Naive B cell (primary cell): ENCODE measurements around the gene PIGH. TPM values are rescaled to one million over a fixed set of nuclear protein-coding genes. Genes with fewer than 3 reads are reported as not detected.

Experiments
- ATAC-seq, 2 donors: fragments of 150-1000 bp; cut with Tn5 transposase; 2 replicates each; pipeline ENCODE4 v1.10.0; 2021; ENCODE audit warnings: low read depth in 2 of 2, mild to moderate bottlenecking in 2 of 2, moderate library complexity in 2 of 2
- DNase-seq: peaks from one replicate; pipeline ENCODE4 v3.0.0; 2022
- H3K27ac Mint-ChIP-seq, 6 donors: one replicate each; pipeline ENCODE4 v1.8.0; 2020 to 2022; ENCODE audit warnings: mild to moderate bottlenecking in 6 of 6, mixed read lengths in 6 of 6, moderate library complexity in 5 of 6, inconsistent platforms in 2 of 6
- H3K27me3 Mint-ChIP-seq, 3 donors: one replicate each; pipeline ENCODE4 v1.8.0; 2021 to 2022; ENCODE audit warnings: mixed read lengths in 3 of 3, mild to moderate bottlenecking in 1 of 3
- H3K36me3 Mint-ChIP-seq, 2 donors: one replicate each; pipeline ENCODE4 v1.8.0; 2020 to 2022; ENCODE audit warnings: mixed read lengths in 2 of 2, inconsistent platforms in 1 of 2, mild to moderate bottlenecking in 1 of 2
- H3K4me1 Mint-ChIP-seq, 3 donors: one replicate each; pipeline ENCODE4 v1.8.0; 2020 to 2022; ENCODE audit warnings: mixed read lengths in 3 of 3, inconsistent platforms in 1 of 3, mild to moderate bottlenecking in 1 of 3, moderate library complexity in 1 of 3
- H3K4me3 Mint-ChIP-seq, 8 donors: one replicate each; pipeline ENCODE4 v1.8.0; 2020 to 2022; ENCODE audit warnings: mild to moderate bottlenecking in 8 of 8, mixed read lengths in 8 of 8, moderate library complexity in 8 of 8, inconsistent platforms in 2 of 8
- H3K9me3 Mint-ChIP-seq, 7 donors: one replicate each; pipeline ENCODE4 v1.8.0; 2020 to 2022; ENCODE audit warnings: mixed read lengths in 7 of 7, mild to moderate bottlenecking in 5 of 7, inconsistent platforms in 2 of 7, moderate library complexity in 1 of 7
- polyA plus RNA-seq, 6 donors: library from polyadenylated mRNA; unstranded; fragments of 300-500 nt; fragmentation: Illumina TruSeq; gene quantifications; one replicate each; pipeline ENCODE4 v1.2.3, GENCODE V29; 2021; ENCODE audit warnings: low read depth in 6 of 6

Gene PIGH, protein sequence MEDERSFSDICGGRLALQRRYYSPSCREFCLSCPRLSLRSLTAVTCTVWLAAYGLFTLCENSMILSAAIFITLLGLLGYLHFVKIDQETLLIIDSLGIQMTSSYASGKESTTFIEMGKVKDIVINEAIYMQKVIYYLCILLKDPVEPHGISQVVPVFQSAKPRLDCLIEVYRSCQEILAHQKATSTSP
- 10 to 100 TPM; 26.2 to 48.4 (median 38.6) TPM for polyA plus RNA-seq

DNA sequence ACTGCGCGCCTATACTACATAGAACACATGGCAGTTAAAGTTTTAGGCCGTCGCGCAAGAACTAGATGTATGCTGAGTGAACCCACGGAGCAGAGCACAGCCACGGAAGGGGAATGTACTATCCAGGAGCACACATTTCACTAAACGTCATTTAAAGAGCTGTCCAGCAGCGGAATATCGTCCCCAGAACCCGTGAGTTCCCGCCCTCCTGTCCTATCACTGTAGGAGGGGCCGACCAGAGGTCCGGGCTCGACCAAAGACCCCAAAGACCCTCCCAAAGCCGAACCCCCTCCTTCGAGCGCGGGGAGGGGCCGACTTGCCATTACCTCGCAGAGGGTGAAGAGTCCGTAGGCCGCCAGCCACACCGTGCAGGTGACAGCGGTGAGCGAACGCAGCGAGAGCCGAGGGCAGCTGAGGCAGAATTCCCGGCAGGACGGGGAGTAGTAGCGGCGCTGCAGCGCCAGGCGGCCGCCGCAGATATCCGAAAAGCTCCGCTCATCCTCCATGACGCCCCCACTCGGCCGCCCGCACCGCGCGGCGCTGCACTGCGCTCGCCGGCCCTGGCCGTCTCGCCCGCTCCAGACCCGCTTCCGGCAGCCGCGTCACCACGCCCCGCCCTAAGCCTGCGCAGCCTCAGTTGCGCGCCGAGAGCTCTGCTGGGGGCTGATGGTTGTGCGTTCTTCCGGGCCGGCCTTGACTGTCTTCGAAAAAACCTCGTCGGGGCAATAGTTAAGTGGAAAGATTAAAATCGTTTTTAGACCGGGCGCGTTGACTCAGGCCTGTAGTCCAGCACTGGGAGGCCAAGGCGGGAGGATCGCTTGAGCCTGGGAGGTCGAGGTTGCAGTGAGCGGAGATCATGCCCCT lies at the start of gene PIGH:
TSS of gene PIGH (minus strand) at position 571 of the 864 bp plus-strand sequence. CDS start at position 506, 65 bp downstream.
- ATAC-seq (peak; percentile 85 to 86), DNase-seq (peak; percentile 95)
- no peaks in the 10 kb centered on the region for H3K27me3 Mint-ChIP-seq
- peaks cover 0 to 3% (median 0%) of the 10 kb centered on the region in 7 donors for H3K9me3 Mint-ChIP-seq
- no peaks in the 10 kb centered on the region for H3K36me3 Mint-ChIP-seq
- peak within 1 kb of the TSS; percentile 93 to 99 (median 98) for H3K27ac Mint-ChIP-seq
- H3K4me1 Mint-ChIP-seq = peaks cover 40 to 68% (median 66%) of the 10 kb centered on the region in 3 donors
- peak within 1 kb of the TSS; percentile 95 to 98 (median 96) for H3K4me3 Mint-ChIP-seq

DNA sequence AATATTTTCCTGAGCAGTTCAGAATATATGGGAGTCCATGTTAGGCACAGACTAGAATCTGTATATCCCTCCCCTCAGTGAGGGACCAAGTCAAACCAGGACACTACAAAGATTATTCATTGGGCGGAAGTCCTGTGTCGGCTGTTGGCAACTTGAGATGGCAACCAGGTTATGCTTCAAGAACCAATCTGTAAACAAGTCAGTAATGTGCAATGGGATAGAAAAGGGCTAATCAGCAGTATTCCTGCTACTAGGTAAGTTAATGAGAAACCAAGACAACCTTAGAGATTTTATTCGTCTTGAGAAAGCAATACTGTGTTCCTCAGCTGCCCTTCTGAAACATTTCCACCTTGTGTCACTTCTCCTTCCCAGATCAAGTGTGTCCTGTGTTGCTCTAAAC lies 46.1 kb upstream of the PIGH start:
- DNase-seq = no peak
- Mint-ChIP-seq H3K9me3 (no peaks in the 10 kb centered on the region), H3K27ac (peak overlapping the region in 2 of 6 donors; percentile 12 to 82), H3K27me3 (no peaks in the 10 kb centered on the region), H3K36me3 (peaks cover 0 to 7% of the 10 kb centered on the region in 2 donors), H3K4me1 (no peaks in the 10 kb centered on the region), H3K4me3 (no peak overlapping the region)
- no peak for ATAC-seq

DNA sequence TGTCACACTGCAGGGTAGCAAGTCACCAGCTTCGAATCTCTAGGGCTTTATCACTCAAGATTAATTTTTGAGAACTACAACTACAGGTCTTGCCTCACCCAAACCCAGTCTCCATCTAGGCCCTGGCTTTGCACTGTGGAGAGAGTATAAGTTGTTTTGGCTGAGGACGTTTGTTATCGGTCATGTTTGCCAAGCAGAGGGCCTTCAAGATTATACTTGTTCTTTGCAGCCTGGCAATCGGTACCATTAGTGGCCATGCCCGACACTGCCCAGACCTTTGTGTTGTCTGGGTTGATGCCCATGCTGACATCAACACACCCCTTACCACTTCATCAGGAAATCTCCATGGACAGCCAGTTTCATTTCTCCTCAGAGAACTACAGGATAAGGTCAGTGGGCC lies 45.3 kb upstream of the PIGH start:
- no peaks in the 10 kb centered on the region for H3K27me3 Mint-ChIP-seq
- H3K36me3 Mint-ChIP-seq = peaks cover 0 to 6% of the 10 kb centered on the region in 2 donors
- H3K9me3 Mint-ChIP-seq = no peaks in the 10 kb centered on the region
- no peaks in the 10 kb centered on the region for H3K4me1 Mint-ChIP-seq
- no peak for ATAC-seq
- DNase-seq = no peak
- no peak overlapping the region for H3K4me3 Mint-ChIP-seq
- no peak overlapping the region for H3K27ac Mint-ChIP-seq

- H3K27ac Mint-ChIP-seq = peak overlapping the region in 1 of 6 donors; percentile 23
- ATAC-seq = no peak
These were observed 44.4 kb upstream of the PIGH start for GRCh38 chr14:67644428-67644827.

DNA sequence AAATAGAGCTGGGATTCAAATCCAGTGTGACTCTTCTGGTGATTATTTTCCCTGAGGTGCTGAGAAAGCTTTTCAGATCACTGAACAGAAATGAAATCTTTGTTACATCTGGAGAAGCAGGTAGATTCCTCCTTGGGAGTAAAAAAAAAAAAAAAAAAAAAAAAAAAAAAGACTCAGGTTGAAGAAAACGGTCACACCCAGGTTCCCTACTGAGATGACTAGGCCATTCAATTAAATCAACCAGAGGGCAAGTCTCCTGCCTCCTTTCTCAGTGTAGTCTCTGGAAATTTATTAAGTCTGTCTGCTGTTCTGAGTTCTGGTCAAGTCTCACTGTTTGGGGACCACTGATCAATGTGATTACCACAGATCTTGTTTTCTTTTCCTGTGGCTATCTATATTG lies 43.6 kb upstream of the PIGH start:
- H3K36me3 Mint-ChIP-seq = peaks cover 0 to 6% of the 10 kb centered on the region in 2 donors
- ATAC-seq = no peak
- peak overlapping the region in 3 of 6 donors; percentile 18 to 55 (median 39) for H3K27ac Mint-ChIP-seq
- no peak overlapping the region for H3K4me3 Mint-ChIP-seq
- no peaks in the 10 kb centered on the region for H3K27me3 Mint-ChIP-seq
- no peaks in the 10 kb centered on the region for H3K4me1 Mint-ChIP-seq
- no peak for DNase-seq
- H3K9me3 Mint-ChIP-seq = no peaks in the 10 kb centered on the region

More at GRCh38 chr14:67644428-67644827, 44.4 kb upstream of the PIGH start:
- Mint-ChIP-seq H3K9me3 (no peaks in the 10 kb centered on the region), H3K36me3 (peaks cover 0 to 6% of the 10 kb centered on the region in 2 donors), H3K4me3 (no peak overlapping the region), H3K4me1 (no peaks in the 10 kb centered on the region), H3K27me3 (no peaks in the 10 kb centered on the region)
- DNase-seq = no peak

DNA sequence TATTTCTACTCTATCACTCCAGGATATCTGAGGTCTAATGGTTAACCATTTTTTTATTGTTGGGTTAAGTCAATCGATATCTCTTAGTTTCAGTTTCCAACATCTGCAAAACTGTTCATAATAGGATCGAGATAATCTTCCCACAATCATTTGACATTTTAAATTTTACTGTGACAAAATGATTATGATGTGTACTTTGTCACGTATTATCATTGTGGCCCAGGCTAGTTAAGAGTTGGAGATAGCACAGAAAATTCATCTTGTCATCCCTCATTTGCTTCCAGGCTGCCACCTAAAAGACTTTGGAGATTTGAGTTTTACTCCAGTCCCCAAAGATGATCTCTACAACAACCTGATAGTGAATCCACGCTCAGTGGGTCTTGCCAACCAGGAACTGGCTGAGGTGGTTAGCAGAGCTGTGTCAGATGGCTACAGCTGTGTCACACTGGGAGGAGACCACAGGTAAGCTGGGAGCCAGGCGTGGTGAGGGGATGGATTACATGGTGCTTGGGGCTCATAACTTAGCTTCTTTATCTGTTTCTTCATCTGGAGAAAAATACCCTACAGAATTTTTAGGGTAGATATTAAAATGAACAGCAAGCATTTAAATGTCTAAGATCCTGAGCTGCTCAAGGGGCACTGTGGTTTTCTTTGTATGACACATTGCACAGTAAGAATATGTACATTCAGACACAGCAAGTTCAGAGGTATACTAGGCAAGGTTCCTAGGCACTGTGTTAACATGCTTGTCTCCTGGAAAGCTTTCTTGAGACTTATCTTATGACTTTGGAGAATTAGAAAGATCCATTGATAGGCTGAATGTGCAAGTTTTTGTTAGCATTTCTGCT lies 42.1 kb upstream of the PIGH start:
- Mint-ChIP-seq H3K4me3 (peak overlapping the region in 2 of 8 donors; percentile 38 to 47), H3K27me3 (no peaks in the 10 kb centered on the region), H3K27ac (peak overlapping the region in 1 of 6 donors; percentile 87), H3K4me1 (no peaks in the 10 kb centered on the region), H3K9me3 (no peaks in the 10 kb centered on the region), H3K36me3 (peaks cover 0 to 4% of the 10 kb centered on the region in 2 donors)
- DNase-seq = no peak
- no peak for ATAC-seq

DNA sequence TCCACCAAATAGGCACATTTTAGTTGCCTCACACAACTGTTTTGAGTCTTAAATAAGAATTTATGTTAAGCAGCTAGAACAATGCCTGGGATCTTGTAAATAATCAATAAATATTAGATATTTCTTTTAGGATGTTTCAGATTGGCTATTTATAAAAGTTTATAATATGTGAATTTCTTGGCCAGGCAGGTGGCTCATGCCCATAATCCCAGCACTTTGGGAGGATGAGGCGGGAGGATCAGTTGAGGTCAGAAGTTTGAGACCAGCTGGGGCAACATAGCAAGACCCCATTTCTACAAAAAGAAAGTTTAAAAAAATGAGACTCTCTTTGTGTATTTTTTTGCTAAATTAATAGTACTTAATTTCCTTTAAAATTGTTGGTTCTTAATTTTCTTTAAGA lies 41.4 kb upstream of the PIGH start:
- Mint-ChIP-seq H3K27ac (no peak overlapping the region), H3K36me3 (no peaks in the 10 kb centered on the region), H3K9me3 (no peaks in the 10 kb centered on the region), H3K4me3 (no peak overlapping the region), H3K4me1 (no peaks in the 10 kb centered on the region), H3K27me3 (no peaks in the 10 kb centered on the region)
- ATAC-seq (no peak), DNase-seq (no peak)

- H3K27ac Mint-ChIP-seq = no peak overlapping the region
- no peaks in the 10 kb centered on the region for H3K4me1 Mint-ChIP-seq
- no peaks in the 10 kb centered on the region for H3K27me3 Mint-ChIP-seq
- ATAC-seq (no peak), DNase-seq (no peak)
- no peaks in the 10 kb centered on the region for H3K9me3 Mint-ChIP-seq
- no peak overlapping the region for H3K4me3 Mint-ChIP-seq
- H3K36me3 Mint-ChIP-seq = peaks cover under 1 to 2% of the 10 kb centered on the region in 2 donors
These were observed 38.6 kb upstream of the PIGH start for GRCh38 chr14:67638642-67639041.

- peaks cover 0 to 3% (median 0%) of the 10 kb centered on the region in 3 donors for H3K4me1 Mint-ChIP-seq
- peaks cover 5 to 7% of the 10 kb centered on the region in 2 donors for H3K36me3 Mint-ChIP-seq
- peak overlapping the region in 1 of 6 donors; percentile 41 for H3K27ac Mint-ChIP-seq
- no peak overlapping the region for H3K4me3 Mint-ChIP-seq
- H3K27me3 Mint-ChIP-seq = no peaks in the 10 kb centered on the region
- ATAC-seq (no peak), DNase-seq (no peak)
- H3K9me3 Mint-ChIP-seq = no peaks in the 10 kb centered on the region
These were observed 36.4 kb upstream of the PIGH start for GRCh38 chr14:67636361-67636919.

DNA sequence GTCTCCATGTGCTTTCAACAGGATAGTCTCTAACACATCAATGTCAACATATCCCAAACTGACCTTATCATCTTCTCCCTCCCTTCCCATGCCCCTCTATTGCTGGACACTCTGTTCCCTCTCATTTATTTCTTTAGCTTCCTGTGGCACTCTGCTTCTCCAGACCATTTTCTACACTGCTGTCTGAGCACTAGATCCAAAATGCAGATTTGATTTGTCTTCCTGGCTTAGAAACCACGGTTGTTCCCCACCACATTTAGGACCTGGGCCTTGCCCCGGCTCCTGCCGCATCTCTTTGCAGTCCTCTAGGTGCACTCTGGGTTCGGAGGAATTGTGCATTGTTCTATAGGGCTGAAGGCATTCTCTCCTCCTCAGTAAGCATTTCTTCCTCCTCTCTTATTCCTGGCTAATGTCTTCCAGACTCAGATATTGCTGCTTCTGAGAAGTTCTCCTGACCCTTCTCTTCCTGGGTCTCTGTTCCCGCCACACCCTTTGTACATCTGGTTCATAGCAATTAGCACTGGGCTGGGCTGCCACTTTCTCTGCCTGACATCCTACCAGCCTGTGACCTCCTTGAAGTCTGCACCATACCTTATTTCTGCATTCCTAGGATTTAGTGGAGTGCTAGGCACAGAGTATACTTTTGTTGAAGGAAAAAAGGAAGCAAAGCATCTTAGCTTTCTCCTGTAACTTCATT lies 33.5 kb upstream of the PIGH start:
- Mint-ChIP-seq H3K36me3 (peaks cover 5 to 7% of the 10 kb centered on the region in 2 donors), H3K27ac (peak overlapping the region in 1 of 6 donors; percentile 43), H3K9me3 (no peaks in the 10 kb centered on the region), H3K27me3 (no peaks in the 10 kb centered on the region), H3K4me1 (peaks cover 0 to 5% (median 3%) of the 10 kb centered on the region in 3 donors), H3K4me3 (no peak overlapping the region)
- ATAC-seq (no peak), DNase-seq (no peak)

- H3K27me3 Mint-ChIP-seq = no peaks in the 10 kb centered on the region
These were observed 30.9 kb upstream of the PIGH start for GRCh38 chr14:67630938-67631337.

GRCh38 chr14:67630186-67630585 lies 30.1 kb upstream of the PIGH start:
- Mint-ChIP-seq H3K36me3 (peaks cover 5 to 7% of the 10 kb centered on the region in 2 donors), H3K27ac (no peak overlapping the region), H3K9me3 (no peaks in the 10 kb centered on the region), H3K27me3 (no peaks in the 10 kb centered on the region), H3K4me1 (peaks cover 0 to 5% (median 3%) of the 10 kb centered on the region in 3 donors), H3K4me3 (no peak overlapping the region)
- no peak for DNase-seq
- ATAC-seq = no peak

More at GRCh38 chr14:67630938-67631337, 30.9 kb upstream of the PIGH start:
- no peak for DNase-seq
- no peak overlapping the region for H3K4me3 Mint-ChIP-seq
- ATAC-seq = no peak
- peaks cover 5 to 7% of the 10 kb centered on the region in 2 donors for H3K36me3 Mint-ChIP-seq
- no peaks in the 10 kb centered on the region for H3K9me3 Mint-ChIP-seq
- peaks cover 0 to 5% (median 3%) of the 10 kb centered on the region in 3 donors for H3K4me1 Mint-ChIP-seq
- no peak overlapping the region for H3K27ac Mint-ChIP-seq
